GM12878 (cell line): ENCODE measurements around the gene NOX1. TPM values are rescaled to one million over a fixed set of nuclear protein-coding genes. Genes with fewer than 3 reads are reported as not detected.

Experiments
- ATAC-seq: fragments of 200-7000 bp; cut with Tn5 transposase; 3 replicates; pipeline ENCODE4 v1.9.1; 2020; ENCODE audit warnings: mild to moderate bottlenecking, moderate library complexity
- BruUV-seq: library from RNA; stranded (reverse); fragments of 400-500 nt; replicated peaks from 2 replicates; lab custom pipeline; 2021; lab: Mats Ljungman, UMichigan
- CTCF ChIA-PET: fragments of 300-600 bp; sonication (Branson Sonifier 250); formaldehyde crosslinking; extraction: SDS; loops from one replicate; lab custom pipeline; 2021; ENCODE audit warnings: inconsistent platforms; lab: Yijun Ruan, JAX
- POLR2A ChIA-PET: fragments of 350-600 bp; formaldehyde crosslinking; extraction: SDS; loops from one replicate; lab custom pipeline; 2021; ENCODE audit warnings: inconsistent platforms; lab: Charles Lee
- RAD21 ChIA-PET: fragments of 300-600 bp; sonication (Branson Sonifier 250); formaldehyde crosslinking; loops from one replicate; lab custom pipeline; 2023; ENCODE audit warnings: antibody characterized with exemption; ENCODE audit not compliant: unreplicated experiment; lab: Charles Lee
- SMC1A ChIA-PET: fragments of 300-600 bp; sonication (Branson Sonifier 250); formaldehyde crosslinking; loops from one replicate; lab custom pipeline; 2023; ENCODE audit not compliant: unreplicated experiment, uncharacterized antibody; lab: Charles Lee
- DNase-seq: peaks from one replicate; pipeline ENCODE4 v3.0.0-alpha.2; 2011; ENCODE audit warnings: low read depth, low spot score
- FAIRE-seq: peaks from 3 replicates; lab custom pipeline; 2011; peaks lifted over from hg19 to GRCh38; lab: Jason Lieb, UNC
- H2AFZ ChIP-seq: 2 replicates; pipeline ENCODE4 v1.6.0; 2011; ENCODE audit warnings: low read depth, low read length, control low read depth; ENCODE audit not compliant: control insufficient read depth
- H3K27ac ChIP-seq: 2 replicates; pipeline ENCODE4 v1.5.1; 2011; ENCODE audit warnings: control low read depth; ENCODE audit not compliant: control insufficient read depth, insufficient read depth
- H3K27me3 ChIP-seq, 2 experiments: replicated peaks in 1 of 2; 2 replicates each; pipeline versions ENCODE4 v1.6.0 to v1.6.1; 2011; ENCODE audit warnings: low read length in 1 of 2; ENCODE audit not compliant: control insufficient read depth in 2 of 2, insufficient read depth in 2 of 2
- H3K36me3 ChIP-seq, 2 experiments: 2 replicates each; pipeline ENCODE4 v1.5.1; 2011; ENCODE audit warnings: low read length in 1 of 2; ENCODE audit not compliant: control insufficient read depth in 2 of 2, insufficient read depth in 2 of 2
- H3K4me1 ChIP-seq: 2 replicates; pipeline ENCODE4 v1.6.1; 2011; ENCODE audit warnings: mild to moderate bottlenecking, low read length, moderate library complexity, mixed read lengths; ENCODE audit not compliant: control insufficient read depth, insufficient read depth
- H3K4me2 ChIP-seq: 2 replicates; pipeline ENCODE4 v1.6.0; 2011; ENCODE audit warnings: control low read depth; ENCODE audit not compliant: control insufficient read depth, insufficient read depth
- H3K4me3 ChIP-seq: fragments of 200-600 bp; sonication (generic); 2 replicates; pipeline ENCODE4 v1.5.1; 2016
- H3K79me2 ChIP-seq: 2 replicates; pipeline ENCODE4 v1.6.0; 2011; ENCODE audit warnings: low read length; ENCODE audit not compliant: control insufficient read depth, insufficient read depth
- H3K9ac ChIP-seq: 2 replicates; pipeline ENCODE4 v1.8.0; 2011; ENCODE audit warnings: low read length, control low read depth, mixed read lengths; ENCODE audit not compliant: control insufficient read depth, insufficient read depth
- H3K9me3 ChIP-seq: replicated peaks from 3 replicates; pipeline ENCODE4 v1.5.1; 2011; ENCODE audit warnings: mild to moderate bottlenecking, low read length; ENCODE audit not compliant: control insufficient read depth, insufficient read depth
- H4K20me1 ChIP-seq: 2 replicates; pipeline ENCODE4 v1.6.0; 2011; ENCODE audit not compliant: control insufficient read depth, insufficient read depth
- ASH2L ChIP-seq: fragments of 300-600, 200-600 bp; sonication (generic); IDR thresholded peaks from 2 replicates; pipeline ENCODE4 v1.6.1; 2017; ENCODE audit warnings: low read depth, mild to moderate bottlenecking, borderline replicate concordance
- FOS ChIP-seq: IDR thresholded peaks from 3 replicates; pipeline ENCODE4 v1.6.1; 2011; ENCODE audit warnings: borderline replicate concordance; ENCODE audit not compliant: insufficient read length; ENCODE audit errors: extremely low read depth
- MYB ChIP-seq: fragments of 150-350 bp; IDR thresholded peaks from 2 replicates; pipeline ENCODE4 v1.6.1; 2014; ENCODE audit warnings: mild to moderate bottlenecking, low read depth, low read length, borderline replicate concordance
- NBN ChIP-seq: fragments of 450-650 bp; IDR thresholded peaks from 2 replicates; pipeline ENCODE4 v1.6.1; 2016
- RAD21 ChIP-seq: IDR thresholded peaks from 2 replicates; pipeline ENCODE4 v1.6.1; 2011; ENCODE audit warnings: mild to moderate bottlenecking, low read depth, low read length, moderate library complexity; ENCODE audit not compliant: insufficient read depth
- RFX5 ChIP-seq: IDR thresholded peaks from 2 replicates; pipeline ENCODE4 v1.6.1; 2011; ENCODE audit warnings: low read depth, low read length, improper control_type of control experiment
- TCF7 ChIP-seq: IDR thresholded peaks from 2 replicates; pipeline ENCODE4 v1.6.1; 2014; ENCODE audit warnings: antibody characterized with exemption, borderline replicate concordance
- YBX1 ChIP-seq: fragments of 450-650 bp; IDR thresholded peaks from 2 replicates; pipeline ENCODE4 v1.6.1; 2016; ENCODE audit warnings: antibody characterized with exemption
- ZNF207 ChIP-seq: fragments of 450-650 bp; IDR thresholded peaks from 2 replicates; pipeline ENCODE4 v1.6.1; 2014; ENCODE audit warnings: antibody characterized with exemption, mild to moderate bottlenecking, borderline replicate concordance
- WGBS: methylation state at CpG from one replicate; pipeline ENCODE4 v1.1.6; 2016; ENCODE audit warnings: low lambda C conversion rate; ENCODE audit not compliant: insufficient replicate concordance, insufficient coverage; ENCODE audit errors: missing lambda C conversion rate; 5-methylcytosine and 5-hydroxymethylcytosine counted together
- in situ Hi-C: fragments of 300-500 bp; cut with MboI; formaldehyde crosslinking; loops from 9 replicates; pipeline ENCODE4 v1.14.3; 2018; ENCODE audit warnings: mixed read lengths
- intact Hi-C: fragments of 100-400 bp; cut with micrococcal nuclease; formaldehyde crosslinking; loops from one replicate; pipeline ENCODE4 v1.14.2; 2022; ENCODE audit not compliant: unreplicated experiment
- polyA plus RNA-seq, 11 experiments: library from polyadenylated mRNA; depleted of rRNA in 4 of 11; unstranded in 6 of 11; stranded (reverse) in 5 of 11; fragments of >200 nt; fragmentation: Nextera tagmentation in 4 of 11; fragmentation: Illumina TruSeq in 1 of 11; extraction: Ambion mirVana in 4 of 11; extraction: Trizol in 1 of 11; gene quantifications; 1 replicate in 1 of 11; 2 replicates in 10 of 11; pipeline versions ENCODE4 v1.2.1 to v1.2.3, GENCODE V29; 2011 to 2016; ENCODE audit warnings: inconsistent platforms in 2 of 11, missing spikeins in 2 of 11, low read depth in 1 of 11
- total RNA-seq, 4 experiments: library from RNA; depleted of rRNA in 3 of 4; stranded (reverse); fragments of >200 nt in 3 of 4; fragmentation: Illumina TruSeq in 1 of 4; extraction: Trizol in 1 of 4; gene quantifications; 2 replicates each; pipeline versions ENCODE4 v1.2.1 to v1.2.3, GENCODE V29; 2013 to 2021
- TF ChIP-seq, protein P1 (sequence below): IDR thresholded peaks from 2 replicates; pipeline ENCODE4 v1.6.1; 2012; ENCODE audit warnings: improper control_type of control experiment, low read depth, low read length; ENCODE audit not compliant: insufficient replicate concordance
- TF ChIP-seq, protein P2 (sequence below): IDR thresholded peaks from 2 replicates; pipeline ENCODE4 v1.6.1; 2011; ENCODE audit warnings: borderline replicate concordance, low read depth, mild to moderate bottlenecking, moderate library complexity, mixed read lengths, low read length; ENCODE audit not compliant: insufficient read depth; ENCODE audit errors: extremely low read length
- TF ChIP-seq, protein P3 (sequence below): fragments of 450-650 bp; IDR thresholded peaks from 2 replicates; pipeline ENCODE4 v1.6.1; 2016; ENCODE audit warnings: mild to moderate bottlenecking, moderate library complexity, borderline replicate concordance
- TF ChIP-seq, protein P4 (sequence below): IDR thresholded peaks from 2 replicates; pipeline ENCODE4 v1.6.1; 2011; ENCODE audit warnings: low read depth, low read length, improper control_type of control experiment, borderline replicate concordance

NOX1 gene
- total and polyA plus RNA-seq, 10 of the 15 experiments (the other 5 are each of a cell fraction or from before 2014, with no cell fraction given), result 0.03 to 0.09 (median 0.08) TPM; not detected in 6

DNA sequence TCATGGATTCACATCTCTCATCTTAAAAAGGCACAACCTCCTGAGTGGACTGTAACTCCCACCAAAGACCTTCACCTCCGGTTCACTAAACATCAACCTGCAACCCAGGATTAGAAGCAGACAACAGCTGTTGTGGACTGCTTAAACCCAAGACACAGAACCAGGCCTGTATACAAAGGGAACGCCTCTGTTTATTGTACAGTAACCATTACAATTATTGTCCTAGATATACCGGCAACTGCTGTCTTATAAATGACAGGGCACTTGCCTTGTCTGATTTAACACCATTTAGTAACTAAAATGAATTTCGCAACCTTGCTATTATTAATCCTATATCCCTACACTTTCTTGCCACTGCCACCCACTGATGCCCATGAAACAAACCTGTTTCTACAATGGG is 76.8 kb downstream of the NOX1 start:
- no peak for ATAC-seq
- Histone ChIP-seq H3K9me3 (no peaks in the 10 kb centered on the region), H3K9ac (no peak overlapping the region), H4K20me1 (no peaks in the 10 kb centered on the region), H3K4me1 (no peaks in the 10 kb centered on the region), H2AFZ (no peak overlapping the region), H3K36me3 (no peaks in the 10 kb centered on the region), H3K4me2 (no peak overlapping the region), H3K79me2 (no peaks in the 10 kb centered on the region), H3K4me3 (no peak overlapping the region), H3K27ac (no peak overlapping the region), H3K27me3 (no peaks in the 10 kb centered on the region)
- DNase-seq, result no peak
- SMC1A ChIA-PET, result no interaction called here
- BruUV-seq, result no TSS peak
- TF ChIP-seq, protein P1, sequence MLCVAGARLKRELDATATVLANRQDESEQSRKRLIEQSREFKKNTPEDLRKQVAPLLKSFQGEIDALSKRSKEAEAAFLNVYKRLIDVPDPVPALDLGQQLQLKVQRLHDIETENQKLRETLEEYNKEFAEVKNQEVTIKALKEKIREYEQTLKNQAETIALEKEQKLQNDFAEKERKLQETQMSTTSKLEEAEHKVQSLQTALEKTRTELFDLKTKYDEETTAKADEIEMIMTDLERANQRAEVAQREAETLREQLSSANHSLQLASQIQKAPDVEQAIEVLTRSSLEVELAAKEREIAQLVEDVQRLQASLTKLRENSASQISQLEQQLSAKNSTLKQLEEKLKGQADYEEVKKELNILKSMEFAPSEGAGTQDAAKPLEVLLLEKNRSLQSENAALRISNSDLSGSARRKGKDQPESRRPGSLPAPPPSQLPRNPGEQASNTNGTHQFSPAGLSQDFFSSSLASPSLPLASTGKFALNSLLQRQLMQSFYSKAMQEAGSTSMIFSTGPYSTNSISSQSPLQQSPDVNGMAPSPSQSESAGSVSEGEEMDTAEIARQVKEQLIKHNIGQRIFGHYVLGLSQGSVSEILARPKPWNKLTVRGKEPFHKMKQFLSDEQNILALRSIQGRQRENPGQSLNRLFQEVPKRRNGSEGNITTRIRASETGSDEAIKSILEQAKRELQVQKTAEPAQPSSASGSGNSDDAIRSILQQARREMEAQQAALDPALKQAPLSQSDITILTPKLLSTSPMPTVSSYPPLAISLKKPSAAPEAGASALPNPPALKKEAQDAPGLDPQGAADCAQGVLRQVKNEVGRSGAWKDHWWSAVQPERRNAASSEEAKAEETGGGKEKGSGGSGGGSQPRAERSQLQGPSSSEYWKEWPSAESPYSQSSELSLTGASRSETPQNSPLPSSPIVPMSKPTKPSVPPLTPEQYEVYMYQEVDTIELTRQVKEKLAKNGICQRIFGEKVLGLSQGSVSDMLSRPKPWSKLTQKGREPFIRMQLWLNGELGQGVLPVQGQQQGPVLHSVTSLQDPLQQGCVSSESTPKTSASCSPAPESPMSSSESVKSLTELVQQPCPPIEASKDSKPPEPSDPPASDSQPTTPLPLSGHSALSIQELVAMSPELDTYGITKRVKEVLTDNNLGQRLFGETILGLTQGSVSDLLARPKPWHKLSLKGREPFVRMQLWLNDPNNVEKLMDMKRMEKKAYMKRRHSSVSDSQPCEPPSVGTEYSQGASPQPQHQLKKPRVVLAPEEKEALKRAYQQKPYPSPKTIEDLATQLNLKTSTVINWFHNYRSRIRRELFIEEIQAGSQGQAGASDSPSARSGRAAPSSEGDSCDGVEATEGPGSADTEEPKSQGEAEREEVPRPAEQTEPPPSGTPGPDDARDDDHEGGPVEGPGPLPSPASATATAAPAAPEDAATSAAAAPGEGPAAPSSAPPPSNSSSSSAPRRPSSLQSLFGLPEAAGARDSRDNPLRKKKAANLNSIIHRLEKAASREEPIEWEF, result no peak
- TF ChIP-seq FOS (no peak), YBX1 (no peak), MYB (no peak), NBN (no peak), TCF7 (no peak), ZNF207 (no peak), RFX5 (no peak), RAD21 (no peak), ASH2L (no peak)
- TF ChIP-seq, protein P2, sequence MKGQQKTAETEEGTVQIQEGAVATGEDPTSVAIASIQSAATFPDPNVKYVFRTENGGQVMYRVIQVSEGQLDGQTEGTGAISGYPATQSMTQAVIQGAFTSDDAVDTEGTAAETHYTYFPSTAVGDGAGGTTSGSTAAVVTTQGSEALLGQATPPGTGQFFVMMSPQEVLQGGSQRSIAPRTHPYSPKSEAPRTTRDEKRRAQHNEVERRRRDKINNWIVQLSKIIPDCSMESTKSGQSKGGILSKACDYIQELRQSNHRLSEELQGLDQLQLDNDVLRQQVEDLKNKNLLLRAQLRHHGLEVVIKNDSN, result no peak
- TF ChIP-seq, protein P3, sequence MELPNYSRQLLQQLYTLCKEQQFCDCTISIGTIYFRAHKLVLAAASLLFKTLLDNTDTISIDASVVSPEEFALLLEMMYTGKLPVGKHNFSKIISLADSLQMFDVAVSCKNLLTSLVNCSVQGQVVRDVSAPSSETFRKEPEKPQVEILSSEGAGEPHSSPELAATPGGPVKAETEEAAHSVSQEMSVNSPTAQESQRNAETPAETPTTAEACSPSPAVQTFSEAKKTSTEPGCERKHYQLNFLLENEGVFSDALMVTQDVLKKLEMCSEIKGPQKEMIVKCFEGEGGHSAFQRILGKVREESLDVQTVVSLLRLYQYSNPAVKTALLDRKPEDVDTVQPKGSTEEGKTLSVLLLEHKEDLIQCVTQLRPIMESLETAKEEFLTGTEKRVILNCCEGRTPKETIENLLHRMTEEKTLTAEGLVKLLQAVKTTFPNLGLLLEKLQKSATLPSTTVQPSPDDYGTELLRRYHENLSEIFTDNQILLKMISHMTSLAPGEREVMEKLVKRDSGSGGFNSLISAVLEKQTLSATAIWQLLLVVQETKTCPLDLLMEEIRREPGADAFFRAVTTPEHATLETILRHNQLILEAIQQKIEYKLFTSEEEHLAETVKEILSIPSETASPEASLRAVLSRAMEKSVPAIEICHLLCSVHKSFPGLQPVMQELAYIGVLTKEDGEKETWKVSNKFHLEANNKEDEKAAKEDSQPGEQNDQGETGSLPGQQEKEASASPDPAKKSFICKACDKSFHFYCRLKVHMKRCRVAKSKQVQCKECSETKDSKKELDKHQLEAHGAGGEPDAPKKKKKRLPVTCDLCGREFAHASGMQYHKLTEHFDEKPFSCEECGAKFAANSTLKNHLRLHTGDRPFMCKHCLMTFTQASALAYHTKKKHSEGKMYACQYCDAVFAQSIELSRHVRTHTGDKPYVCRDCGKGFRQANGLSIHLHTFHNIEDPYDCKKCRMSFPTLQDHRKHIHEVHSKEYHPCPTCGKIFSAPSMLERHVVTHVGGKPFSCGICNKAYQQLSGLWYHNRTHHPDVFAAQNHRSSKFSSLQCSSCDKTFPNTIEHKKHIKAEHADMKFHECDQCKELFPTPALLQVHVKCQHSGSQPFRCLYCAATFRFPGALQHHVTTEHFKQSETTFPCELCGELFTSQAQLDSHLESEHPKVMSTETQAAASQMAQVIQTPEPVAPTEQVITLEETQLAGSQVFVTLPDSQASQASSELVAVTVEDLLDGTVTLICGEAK, result no peak
- TF ChIP-seq, protein P4, sequence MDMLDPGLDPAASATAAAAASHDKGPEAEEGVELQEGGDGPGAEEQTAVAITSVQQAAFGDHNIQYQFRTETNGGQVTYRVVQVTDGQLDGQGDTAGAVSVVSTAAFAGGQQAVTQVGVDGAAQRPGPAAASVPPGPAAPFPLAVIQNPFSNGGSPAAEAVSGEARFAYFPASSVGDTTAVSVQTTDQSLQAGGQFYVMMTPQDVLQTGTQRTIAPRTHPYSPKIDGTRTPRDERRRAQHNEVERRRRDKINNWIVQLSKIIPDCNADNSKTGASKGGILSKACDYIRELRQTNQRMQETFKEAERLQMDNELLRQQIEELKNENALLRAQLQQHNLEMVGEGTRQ, result no peak
- FAIRE-seq, result no peak
- POLR2A ChIA-PET, result no interaction called here
- intact Hi-C loops, result no loop called here
- 69% methylated on average over 4 of the region's 4 CpGs for WGBS
- CTCF ChIA-PET, result no interaction called here
- in situ Hi-C loops, result no loop called here
- RAD21 ChIA-PET, result no interaction called here
